ENCODE measurements around the gene ETS2.

ETS2 gene

DNA sequence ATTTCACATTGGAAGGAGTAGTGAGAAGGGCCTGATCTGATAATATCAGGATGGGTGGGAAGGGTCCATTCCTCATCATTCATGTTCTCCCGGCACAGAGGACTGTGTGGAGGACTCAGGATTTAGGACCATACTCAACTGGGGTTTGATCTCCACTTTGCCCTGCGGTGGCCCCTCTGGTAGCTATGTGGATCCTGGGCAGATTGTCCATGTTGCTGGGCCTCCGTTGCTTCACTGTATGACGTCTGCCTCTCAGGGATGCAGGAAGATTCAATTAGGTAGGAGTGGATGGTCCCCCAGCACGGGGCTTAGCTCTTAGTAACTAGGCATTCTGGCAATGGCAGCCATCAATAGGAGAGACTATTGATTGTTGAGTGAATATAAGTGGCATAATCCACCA is 2.3 kb downstream of the ETS2 start:
- H3K36me3 Mint-ChIP-seq (ENCODE audit: low read depth), result peaks cover 27% of the 10 kb centered on the region
- H3K4me3 Mint-ChIP-seq, result peak overlapping the region; percentile 95
- TF ChIP-seq, protein P1, sequence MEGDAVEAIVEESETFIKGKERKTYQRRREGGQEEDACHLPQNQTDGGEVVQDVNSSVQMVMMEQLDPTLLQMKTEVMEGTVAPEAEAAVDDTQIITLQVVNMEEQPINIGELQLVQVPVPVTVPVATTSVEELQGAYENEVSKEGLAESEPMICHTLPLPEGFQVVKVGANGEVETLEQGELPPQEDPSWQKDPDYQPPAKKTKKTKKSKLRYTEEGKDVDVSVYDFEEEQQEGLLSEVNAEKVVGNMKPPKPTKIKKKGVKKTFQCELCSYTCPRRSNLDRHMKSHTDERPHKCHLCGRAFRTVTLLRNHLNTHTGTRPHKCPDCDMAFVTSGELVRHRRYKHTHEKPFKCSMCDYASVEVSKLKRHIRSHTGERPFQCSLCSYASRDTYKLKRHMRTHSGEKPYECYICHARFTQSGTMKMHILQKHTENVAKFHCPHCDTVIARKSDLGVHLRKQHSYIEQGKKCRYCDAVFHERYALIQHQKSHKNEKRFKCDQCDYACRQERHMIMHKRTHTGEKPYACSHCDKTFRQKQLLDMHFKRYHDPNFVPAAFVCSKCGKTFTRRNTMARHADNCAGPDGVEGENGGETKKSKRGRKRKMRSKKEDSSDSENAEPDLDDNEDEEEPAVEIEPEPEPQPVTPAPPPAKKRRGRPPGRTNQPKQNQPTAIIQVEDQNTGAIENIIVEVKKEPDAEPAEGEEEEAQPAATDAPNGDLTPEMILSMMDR (IDR thresholded peaks at IDR 0.05), result no peak
- H3K27me3 Mint-ChIP-seq (ENCODE audit: low read depth, poor library complexity), result peaks cover 5% of the 10 kb centered on the region
- no peak for DNase-seq
- peaks cover 51% of the 10 kb centered on the region for H3K4me1 Mint-ChIP-seq
- no peaks in the 10 kb centered on the region for H3K9me3 Mint-ChIP-seq
- H3K27ac Mint-ChIP-seq, result no peak overlapping the region

DNA sequence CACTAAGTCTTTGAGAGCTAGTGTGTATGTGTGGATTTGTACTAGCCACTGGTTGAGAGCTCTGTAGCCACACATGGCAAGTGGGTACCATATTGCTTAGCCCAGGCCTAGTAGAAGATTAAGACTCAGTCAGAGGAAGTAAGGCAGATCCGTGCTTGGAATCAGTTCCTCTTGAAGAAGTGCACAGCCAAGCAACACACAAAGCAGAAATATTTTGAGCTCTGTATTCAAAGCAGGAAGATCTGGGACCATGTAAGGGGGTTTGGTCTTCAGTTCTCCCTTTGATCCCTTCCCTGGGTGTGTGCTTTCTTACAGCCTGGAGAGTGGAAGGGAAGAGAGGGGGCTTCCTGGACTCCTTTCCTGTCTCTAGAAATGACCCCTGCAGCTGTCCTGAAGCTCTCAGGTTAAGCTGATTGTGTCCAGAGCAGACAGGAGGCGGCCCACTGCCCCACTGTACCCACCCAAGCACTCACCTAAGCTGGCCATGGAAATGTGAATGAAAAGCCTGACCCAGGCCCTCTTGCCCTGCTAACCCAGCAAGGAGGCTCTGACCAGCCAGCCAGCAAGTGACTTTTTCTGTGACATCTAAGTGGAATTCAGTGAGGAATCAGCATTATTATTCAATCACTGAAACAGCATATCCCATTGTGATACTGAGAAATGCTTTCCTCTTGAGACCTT is 3.6 kb downstream of the ETS2 start:
- Mint-ChIP-seq H3K4me3 (no peak overlapping the region), H3K36me3 (ENCODE audit: low read depth) (peaks cover 39% of the 10 kb centered on the region), H3K4me1 (peaks cover 46% of the 10 kb centered on the region), H3K9me3 (no peaks in the 10 kb centered on the region), H3K27ac (no peak overlapping the region), H3K27me3 (ENCODE audit: low read depth, poor library complexity) (peaks cover 5% of the 10 kb centered on the region)
- TF ChIP-seq, protein P1 (IDR thresholded peaks at IDR 0.05), result no peak
- DNase-seq, result no peak

DNA sequence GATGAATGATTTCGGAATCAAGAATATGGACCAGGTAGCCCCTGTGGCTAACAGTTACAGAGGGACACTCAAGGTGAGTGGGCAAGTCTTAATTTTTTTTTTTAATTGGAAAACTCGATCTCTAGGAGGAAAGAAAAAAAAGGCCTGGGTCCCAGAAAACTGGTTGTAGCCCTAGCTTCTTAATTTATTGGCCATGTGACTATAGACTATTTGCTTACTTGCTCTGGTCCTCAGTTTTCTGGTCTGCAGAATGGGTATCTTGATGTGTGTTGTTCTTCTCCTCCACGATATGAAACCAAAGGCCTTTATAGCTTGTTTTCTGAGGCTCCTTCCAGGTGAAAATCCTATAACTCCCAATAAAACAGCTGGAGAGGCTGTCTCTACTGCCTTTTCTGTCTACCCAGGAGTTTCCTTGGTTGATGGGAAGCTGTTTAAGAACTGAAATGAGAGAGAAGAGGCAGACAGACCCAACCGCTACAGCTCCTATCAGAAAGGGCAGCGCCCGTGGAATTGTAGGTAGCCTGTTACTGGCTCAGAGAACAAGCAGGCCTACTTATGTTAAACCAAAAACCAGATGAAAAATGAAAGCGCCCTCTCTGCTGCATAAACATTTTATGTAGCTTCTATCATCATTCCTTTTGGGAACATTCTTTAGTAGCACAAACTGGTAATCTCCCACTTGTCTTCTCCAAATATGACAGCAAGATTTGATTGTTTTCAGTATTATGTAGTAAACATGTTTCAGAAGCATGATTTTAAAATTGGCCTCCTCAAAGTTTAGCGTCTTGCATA is 4.5 kb downstream of the ETS2 start:
- no peak for DNase-seq
- no peaks in the 10 kb centered on the region for H3K9me3 Mint-ChIP-seq
- H3K36me3 Mint-ChIP-seq (ENCODE audit: low read depth), result peaks cover 48% of the 10 kb centered on the region
- H3K4me1 Mint-ChIP-seq, result peaks cover 41% of the 10 kb centered on the region
- no peaks in the 10 kb centered on the region for H3K27me3 Mint-ChIP-seq (ENCODE audit: low read depth, poor library complexity)
- no peak overlapping the region for H3K27ac Mint-ChIP-seq
- H3K4me3 Mint-ChIP-seq, result no peak overlapping the region
- TF ChIP-seq, protein P1 (IDR thresholded peaks at IDR 0.05), result no peak

DNA sequence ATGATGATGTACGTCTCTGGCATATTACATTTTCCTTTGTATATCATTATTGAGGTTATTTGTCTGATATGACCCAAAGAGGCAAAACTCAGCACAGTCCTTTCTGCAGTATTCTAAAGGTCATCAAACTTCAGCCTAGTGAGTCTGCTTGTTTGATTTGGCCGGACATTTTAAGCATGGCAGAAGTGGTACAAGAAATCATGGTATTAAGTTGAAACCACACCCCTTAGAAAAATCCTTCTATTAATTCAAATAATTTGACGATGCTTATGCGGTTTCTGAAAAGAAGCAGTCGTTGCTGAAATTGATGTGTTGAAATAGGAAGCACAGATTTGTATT is 5.1 kb downstream of the ETS2 start:
- H3K27me3 Mint-ChIP-seq (ENCODE audit: low read depth, poor library complexity), result no peaks in the 10 kb centered on the region
- TF ChIP-seq, protein P1 (IDR thresholded peaks at IDR 0.05), result no peak
- DNase-seq, result no peak
- H3K4me3 Mint-ChIP-seq, result no peak overlapping the region
- no peak overlapping the region for H3K27ac Mint-ChIP-seq
- H3K36me3 Mint-ChIP-seq (ENCODE audit: low read depth), result peaks cover 52% of the 10 kb centered on the region
- peaks cover 41% of the 10 kb centered on the region for H3K4me1 Mint-ChIP-seq
- no peaks in the 10 kb centered on the region for H3K9me3 Mint-ChIP-seq

DNA sequence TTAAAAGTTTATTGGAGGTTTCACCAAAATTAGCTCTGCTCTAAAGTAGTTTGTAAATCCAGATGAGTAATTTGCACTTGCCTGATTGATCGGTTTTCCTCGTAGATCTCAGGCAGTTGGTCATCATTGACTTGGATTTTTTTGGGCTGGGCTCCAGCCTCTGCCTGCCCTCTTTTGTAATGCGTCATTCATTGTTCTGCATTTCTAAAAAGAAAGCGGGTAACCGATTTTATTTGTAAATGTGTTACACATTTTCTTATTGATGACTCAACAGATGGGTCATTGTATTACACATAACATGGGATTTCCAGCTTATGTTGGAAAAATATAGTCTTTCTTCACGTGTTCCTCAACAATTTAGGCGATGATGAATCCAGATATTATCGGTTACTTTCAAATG is 5.5 kb downstream of the ETS2 start:
- Mint-ChIP-seq H3K4me1 (peaks cover 41% of the 10 kb centered on the region), H3K9me3 (no peaks in the 10 kb centered on the region), H3K36me3 (ENCODE audit: low read depth) (peaks cover 54% of the 10 kb centered on the region), H3K27ac (no peak overlapping the region), H3K4me3 (no peak overlapping the region), H3K27me3 (ENCODE audit: low read depth, poor library complexity) (no peaks in the 10 kb centered on the region)
- TF ChIP-seq, protein P1 (IDR thresholded peaks at IDR 0.05), result no peak
- DNase-seq, result no peak

Measured in nephron progenitor cell (in vitro differentiated cells).